Astrocyte of the cerebellum (primary cell): Measurements from ENCODE around the gene SLC14A1.

Experiments
- DNase-seq: peaks from one replicate; pipeline ENCODE4 v3.0.0-alpha.2; 2011; ENCODE audit warnings: low read depth
- H3K4me3 ChIP-seq: 2 replicates; pipeline ENCODE4 v1.5.1; 2011; ENCODE audit warnings: mild to moderate bottlenecking, low read depth, low read length, moderate library complexity
- in situ Hi-C: cut with HindIII; loops from 2 replicates; pipeline ENCODE4 v1.10.0; 2017; ENCODE audit warnings: low sequenced_read_pairs
- TF ChIP-seq, protein P1 (sequence below): IDR thresholded peaks from 2 replicates; pipeline ENCODE4 v1.5.1; 2012; ENCODE audit warnings: low read length, low read depth, moderate library complexity, mild to moderate bottlenecking; ENCODE audit errors: missing control alignments

SLC14A1 gene

DNA sequence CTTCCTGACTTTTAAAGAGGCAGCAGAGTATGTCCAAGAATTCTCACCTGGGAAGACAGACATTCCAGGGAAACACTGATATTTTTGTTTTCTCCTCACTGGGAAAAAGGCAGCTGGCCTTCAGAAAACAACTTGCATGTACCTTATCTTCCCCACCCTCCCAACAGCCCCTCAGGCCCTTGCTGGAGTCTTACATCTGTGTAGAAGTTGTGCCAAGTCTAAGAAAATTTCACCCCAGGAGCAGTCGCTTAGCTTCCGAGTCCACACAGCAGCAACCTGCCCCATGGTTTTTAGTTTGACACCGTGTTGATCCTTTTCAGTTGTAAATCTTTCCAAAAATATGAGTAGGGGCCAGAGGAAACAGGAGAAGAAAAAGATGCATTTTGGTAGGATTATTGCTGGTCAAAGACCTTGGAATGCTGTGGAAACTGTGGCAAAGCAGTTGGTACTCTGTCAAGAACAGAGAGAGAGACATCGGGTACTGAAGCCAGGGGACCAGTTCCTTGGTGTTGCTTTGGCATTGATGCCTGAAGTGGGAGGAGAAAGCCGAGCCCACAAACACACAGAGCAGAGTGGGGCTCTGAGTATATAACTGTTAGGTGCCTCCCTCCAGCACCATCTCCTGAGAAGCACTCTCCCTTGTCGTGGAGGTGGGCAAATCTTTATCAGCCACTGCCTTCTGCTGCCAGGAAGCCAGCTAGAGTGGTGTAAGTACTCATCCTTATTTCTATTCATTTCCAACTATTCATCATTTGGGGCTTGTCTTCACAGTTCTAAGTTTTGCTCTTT is at the start of gene SLC14A1:
Gene SLC14A1, plus strand, starts transcription at position 615 of the 789 bp plus-strand sequence. CDS start 6,140 bp downstream, outside the sequence.
- in situ Hi-C loops = no loop called here
- no peak for DNase-seq
- TF ChIP-seq, protein P1, sequence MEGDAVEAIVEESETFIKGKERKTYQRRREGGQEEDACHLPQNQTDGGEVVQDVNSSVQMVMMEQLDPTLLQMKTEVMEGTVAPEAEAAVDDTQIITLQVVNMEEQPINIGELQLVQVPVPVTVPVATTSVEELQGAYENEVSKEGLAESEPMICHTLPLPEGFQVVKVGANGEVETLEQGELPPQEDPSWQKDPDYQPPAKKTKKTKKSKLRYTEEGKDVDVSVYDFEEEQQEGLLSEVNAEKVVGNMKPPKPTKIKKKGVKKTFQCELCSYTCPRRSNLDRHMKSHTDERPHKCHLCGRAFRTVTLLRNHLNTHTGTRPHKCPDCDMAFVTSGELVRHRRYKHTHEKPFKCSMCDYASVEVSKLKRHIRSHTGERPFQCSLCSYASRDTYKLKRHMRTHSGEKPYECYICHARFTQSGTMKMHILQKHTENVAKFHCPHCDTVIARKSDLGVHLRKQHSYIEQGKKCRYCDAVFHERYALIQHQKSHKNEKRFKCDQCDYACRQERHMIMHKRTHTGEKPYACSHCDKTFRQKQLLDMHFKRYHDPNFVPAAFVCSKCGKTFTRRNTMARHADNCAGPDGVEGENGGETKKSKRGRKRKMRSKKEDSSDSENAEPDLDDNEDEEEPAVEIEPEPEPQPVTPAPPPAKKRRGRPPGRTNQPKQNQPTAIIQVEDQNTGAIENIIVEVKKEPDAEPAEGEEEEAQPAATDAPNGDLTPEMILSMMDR = no peak
- peak within 1 kb of the TSS; percentile 38 for H3K4me3 ChIP-seq

DNA sequence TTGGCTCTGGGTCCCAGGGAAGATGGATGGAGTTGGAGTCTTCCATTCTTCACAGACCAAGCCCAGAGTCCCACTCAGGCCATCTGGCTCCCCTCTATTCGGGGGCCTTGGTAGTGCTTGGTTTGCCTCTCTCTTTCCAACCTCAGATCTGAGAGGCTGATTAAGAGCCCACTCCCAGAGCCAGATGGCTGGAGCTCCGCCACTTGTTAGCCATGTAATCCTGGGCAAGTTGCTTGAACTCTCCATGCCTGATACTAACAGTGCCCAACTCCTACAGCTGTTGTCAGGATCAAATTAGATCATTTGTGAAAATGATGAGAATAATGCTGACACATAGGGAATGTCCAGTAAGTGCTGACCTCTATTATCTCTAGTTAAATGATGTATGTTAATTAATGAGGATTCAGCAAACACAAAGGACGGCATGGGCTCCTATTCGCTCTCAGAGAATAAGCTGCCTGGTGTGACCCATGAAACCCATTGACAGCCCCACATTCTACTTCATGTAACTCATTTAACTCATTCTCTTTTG is 46.6 kb upstream of the SLC14A1 start:
- in situ Hi-C loops = loop anchor here (5.0 kb wide), 2 partner anchors 65 to 225 kb away; no protein-coding TSS in a partner anchor
- DNase-seq = no peak
- TF ChIP-seq, protein P1 = no peak
- H3K4me3 ChIP-seq = no peak overlapping the region

DNA sequence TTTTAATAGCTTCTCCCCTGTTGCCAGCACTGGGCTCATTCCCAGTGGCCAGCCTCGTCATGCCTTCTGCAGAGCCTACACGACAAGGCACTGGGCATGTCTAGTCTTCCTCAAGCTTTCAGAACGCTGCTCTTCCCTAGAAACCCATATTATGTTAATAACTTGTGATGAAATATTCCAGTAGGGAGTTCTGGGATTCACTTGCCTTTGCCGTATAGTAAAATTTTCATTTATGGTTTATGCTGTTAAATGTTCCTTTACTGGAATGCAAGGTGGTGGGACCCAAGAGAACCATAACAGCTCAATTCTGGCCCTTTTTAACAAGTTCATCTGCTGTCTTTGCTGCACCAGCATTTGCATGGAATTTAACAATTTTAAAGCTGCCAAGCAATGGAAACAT is 45.5 kb upstream of the SLC14A1 start:
- in situ Hi-C loops = loop anchor here (5.0 kb wide), 2 partner anchors 64 to 224 kb away; no protein-coding TSS in a partner anchor
- TF ChIP-seq, protein P1 = no peak
- H3K4me3 ChIP-seq = no peak overlapping the region
- DNase-seq = no peak

DNA sequence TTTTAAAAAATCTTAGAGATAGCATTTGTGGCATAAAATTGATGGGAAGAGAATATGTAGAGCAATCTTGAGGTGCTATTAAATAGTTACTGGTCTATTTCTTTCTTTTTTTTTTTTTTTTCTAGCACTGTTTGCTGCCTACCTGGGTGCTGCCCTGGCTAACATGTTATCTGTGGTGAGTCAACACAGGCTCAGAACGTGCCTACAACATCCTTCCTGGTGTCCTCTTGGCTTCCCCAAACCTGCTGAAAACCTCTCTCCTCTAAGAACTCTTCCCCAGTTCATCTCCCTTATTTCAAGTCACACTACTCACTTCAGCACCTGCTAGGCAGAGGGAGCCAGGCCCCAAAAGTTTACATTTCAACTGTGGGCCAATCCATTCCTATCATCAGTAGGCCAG is 45.1 kb upstream of the SLC14A1 start:
- in situ Hi-C loops = loop anchor here (5.0 kb wide), 2 partner anchors 63 to 223 kb away; no protein-coding TSS in a partner anchor
- TF ChIP-seq, protein P1 = no peak
- DNase-seq = no peak
- no peak overlapping the region for H3K4me3 ChIP-seq

DNA sequence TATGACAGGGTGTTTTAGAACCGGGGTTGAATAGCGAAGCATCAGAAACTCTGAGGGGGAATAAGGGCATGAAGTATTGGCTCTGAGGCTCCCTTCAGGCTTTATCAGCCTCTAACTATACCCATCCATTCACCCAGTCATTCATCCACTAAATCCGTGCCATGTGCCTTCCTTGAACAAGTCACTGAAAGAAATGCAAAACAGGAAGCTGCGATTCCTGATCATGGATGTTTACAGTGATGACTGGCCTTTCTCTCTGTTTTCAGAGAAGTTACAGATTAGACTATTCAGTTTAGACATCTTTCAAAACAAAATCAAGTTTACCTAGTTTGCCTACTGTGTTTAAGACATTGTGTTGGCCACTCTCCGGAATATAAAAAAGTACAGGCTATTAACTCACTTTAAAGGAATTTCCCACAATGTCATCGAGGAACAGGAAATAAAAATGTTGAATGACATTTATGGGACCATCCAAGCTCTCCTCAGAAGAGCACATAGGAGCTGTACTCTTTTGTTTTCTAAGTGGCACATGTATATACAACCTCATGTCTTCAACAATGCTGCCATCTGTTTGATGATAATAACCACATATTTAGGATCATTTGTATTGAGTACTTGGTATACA is 43.8 kb upstream of the SLC14A1 start:
- in situ Hi-C loops = no loop called here
- no peak overlapping the region for H3K4me3 ChIP-seq
- DNase-seq = no peak
- TF ChIP-seq, protein P1 = no peak

DNA sequence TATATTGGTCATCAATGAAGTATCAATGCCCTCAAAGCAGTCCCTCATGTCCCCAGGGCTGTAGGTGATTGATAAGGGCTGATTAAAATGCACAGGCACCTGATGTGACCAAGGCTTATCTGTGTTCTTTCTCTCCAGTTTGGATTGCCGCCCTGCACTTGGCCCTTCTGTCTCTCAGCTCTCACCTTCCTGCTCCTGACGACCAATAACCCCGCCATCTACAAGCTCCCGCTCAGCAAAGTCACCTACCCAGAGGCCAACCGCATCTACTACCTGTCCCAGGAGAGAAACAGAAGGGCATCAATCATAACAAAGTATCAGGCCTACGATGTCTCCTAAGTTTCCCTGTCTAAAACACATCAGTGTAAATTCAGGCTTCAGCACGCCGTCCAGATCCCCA is 41.8 kb upstream of the SLC14A1 start:
- DNase-seq = no peak
- TF ChIP-seq, protein P1 = no peak
- in situ Hi-C loops = no loop called here
- H3K4me3 ChIP-seq = no peak overlapping the region
